HG03571 (cell line): Measurements from ENCODE around the gene PADI3.

Experiments used
- ATAC-seq: cut with Tn5 transposase; IDR thresholded peaks from one replicate; pipeline ENCODE4 v1.9.1; 2021; ENCODE audit not compliant: unreplicated experiment

Gene PADI3, protein sequence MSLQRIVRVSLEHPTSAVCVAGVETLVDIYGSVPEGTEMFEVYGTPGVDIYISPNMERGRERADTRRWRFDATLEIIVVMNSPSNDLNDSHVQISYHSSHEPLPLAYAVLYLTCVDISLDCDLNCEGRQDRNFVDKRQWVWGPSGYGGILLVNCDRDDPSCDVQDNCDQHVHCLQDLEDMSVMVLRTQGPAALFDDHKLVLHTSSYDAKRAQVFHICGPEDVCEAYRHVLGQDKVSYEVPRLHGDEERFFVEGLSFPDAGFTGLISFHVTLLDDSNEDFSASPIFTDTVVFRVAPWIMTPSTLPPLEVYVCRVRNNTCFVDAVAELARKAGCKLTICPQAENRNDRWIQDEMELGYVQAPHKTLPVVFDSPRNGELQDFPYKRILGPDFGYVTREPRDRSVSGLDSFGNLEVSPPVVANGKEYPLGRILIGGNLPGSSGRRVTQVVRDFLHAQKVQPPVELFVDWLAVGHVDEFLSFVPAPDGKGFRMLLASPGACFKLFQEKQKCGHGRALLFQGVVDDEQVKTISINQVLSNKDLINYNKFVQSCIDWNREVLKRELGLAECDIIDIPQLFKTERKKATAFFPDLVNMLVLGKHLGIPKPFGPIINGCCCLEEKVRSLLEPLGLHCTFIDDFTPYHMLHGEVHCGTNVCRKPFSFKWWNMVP

DNA sequence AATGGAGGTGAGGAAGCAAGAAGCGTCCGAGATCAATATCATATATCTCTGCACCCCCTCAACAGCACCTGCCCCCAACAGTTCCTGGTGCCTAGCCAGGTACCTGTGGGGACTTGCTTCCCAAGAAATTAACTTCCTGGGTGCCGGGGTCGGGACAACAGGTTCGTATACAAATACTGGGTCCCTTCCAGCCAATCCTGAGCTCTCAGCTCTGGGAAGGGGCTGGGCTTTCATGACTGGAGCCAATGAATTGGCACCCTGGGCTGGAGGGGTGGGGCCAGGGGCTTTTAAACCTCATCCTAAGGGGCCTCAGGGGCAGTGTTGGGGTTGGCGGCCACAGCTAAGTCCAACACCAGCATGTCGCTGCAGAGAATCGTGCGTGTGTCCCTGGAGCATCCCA is at the start of gene PADI3:
Gene PADI3 (plus strand): TSS at position 318 of the 400 bp plus-strand sequence. CDS start 40 bp downstream, at position 358.
- no peak for ATAC-seq

- ATAC-seq, result no peak
Observed at GRCh38 chr1:17199267-17200044, 49.4 kb upstream of the PADI3 start.

GRCh38 chr1:17200246-17200645 is 48.7 kb upstream of the PADI3 start:
- no peak for ATAC-seq

GRCh38 chr1:17200756-17201155 is 48.1 kb upstream of the PADI3 start:
- ATAC-seq, result no peak

- no peak for ATAC-seq
Observed at GRCh38 chr1:17201201-17202021, 47.5 kb upstream of the PADI3 start.

GRCh38 chr1:17204546-17205440 is 44.1 kb upstream of the PADI3 start, which contains the start of gene PADI1:
Gene PADI1, plus strand, starts transcription at chr1:17205128. Its CDS starts 90 bp downstream, at chr1:17205218.
- ATAC-seq, result no peak

GRCh38 chr1:17205652-17206051 is 43.2 kb upstream of the PADI3 start:
- no peak for ATAC-seq

GRCh38 chr1:17206196-17206595 is 42.7 kb upstream of the PADI3 start:
- no peak for ATAC-seq

DNA sequence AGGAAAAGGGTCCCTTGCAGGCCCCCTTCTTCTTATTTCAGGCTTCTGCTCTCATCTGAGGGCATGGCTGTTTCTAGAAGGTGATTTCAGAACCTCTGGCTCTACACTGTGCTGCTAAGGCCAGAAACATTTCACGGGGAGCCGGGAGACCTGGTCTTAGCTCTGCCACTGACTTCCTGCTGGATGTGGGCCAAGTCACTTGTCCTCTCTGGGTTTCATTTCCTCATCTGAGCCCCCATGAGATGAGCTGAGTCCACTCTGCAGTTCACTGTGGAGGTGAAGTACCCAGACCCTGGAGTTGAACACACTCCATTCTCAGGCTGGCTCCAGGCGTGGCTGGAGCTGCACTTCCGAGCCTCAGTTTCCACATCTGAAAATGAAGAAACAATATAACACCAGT is 41.9 kb upstream of the PADI3 start:
- peak; percentile 59 for ATAC-seq

DNA sequence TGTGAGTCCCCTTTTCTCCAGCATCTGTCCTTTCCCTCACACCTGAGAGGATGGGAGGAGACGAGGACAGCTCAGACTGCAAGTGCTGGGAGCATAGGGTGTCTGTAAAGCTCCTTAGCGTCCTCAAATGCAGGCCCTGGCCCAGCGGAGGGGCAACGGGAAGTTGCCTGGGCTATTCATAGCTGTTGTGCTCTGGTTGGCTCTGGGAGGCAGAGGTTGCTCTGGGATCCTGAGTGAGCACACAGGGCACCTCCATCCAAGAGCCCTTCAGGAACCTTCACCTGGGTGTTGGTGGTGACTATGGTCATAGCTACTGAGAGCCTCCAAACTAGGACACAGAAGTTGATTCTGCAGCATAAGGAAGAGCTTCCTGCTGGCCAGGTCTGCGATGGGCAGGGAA is 41.4 kb upstream of the PADI3 start:
- ATAC-seq, result no peak

- ATAC-seq, result no peak
Observed at GRCh38 chr1:17207966-17208418, 40.9 kb upstream of the PADI3 start.

GRCh38 chr1:17208546-17208945 is 40.4 kb upstream of the PADI3 start:
- ATAC-seq, result no peak

GRCh38 chr1:17209430-17209829 is 39.5 kb upstream of the PADI3 start:
- ATAC-seq, result no peak

DNA sequence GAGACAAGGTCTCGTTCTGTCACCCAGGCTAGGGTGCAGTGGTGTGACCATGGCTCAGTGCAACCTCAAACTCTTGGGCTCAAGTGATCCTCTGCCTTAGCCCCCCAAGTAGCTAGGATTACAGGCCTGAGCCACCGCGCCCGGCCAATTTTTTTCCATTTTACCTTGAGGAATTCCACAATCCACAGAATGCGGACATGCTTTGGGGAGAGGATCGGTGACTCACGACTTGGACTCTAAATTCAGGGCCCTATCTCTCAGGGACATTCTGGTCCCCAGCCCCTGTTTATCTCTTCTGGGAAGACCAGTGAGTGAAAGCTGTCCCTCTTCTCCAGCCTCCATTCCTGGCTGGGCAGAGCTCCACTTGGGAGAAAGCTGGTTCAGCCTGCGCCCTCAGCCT is 38.7 kb upstream of the PADI3 start:
- no peak for ATAC-seq

- no peak for ATAC-seq
Observed at GRCh38 chr1:17211377-17211776, 37.5 kb upstream of the PADI3 start.

DNA sequence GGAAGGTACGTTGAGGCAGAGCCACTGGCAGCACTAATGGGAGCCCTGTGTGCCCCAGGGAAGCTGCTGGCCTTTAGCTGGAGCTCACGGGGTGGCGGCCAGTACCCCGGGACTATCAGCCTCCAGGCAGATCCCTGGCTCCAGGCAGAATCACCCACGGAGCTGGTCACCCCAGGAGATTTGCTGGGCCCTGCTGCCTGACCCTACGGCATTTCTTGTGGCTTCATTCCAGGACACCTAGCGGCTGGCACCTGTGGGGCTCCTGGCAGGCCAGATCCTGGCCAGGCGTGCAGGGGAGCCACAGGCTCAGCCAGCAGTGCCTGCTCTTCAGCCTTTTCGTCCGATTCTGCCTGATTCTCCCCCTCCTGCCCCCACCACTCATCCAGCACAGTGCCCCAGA is 36.9 kb upstream of the PADI3 start:
- ATAC-seq, result no peak

GRCh38 chr1:17212487-17213121 is 36.3 kb upstream of the PADI3 start:
- ATAC-seq, result no peak

DNA sequence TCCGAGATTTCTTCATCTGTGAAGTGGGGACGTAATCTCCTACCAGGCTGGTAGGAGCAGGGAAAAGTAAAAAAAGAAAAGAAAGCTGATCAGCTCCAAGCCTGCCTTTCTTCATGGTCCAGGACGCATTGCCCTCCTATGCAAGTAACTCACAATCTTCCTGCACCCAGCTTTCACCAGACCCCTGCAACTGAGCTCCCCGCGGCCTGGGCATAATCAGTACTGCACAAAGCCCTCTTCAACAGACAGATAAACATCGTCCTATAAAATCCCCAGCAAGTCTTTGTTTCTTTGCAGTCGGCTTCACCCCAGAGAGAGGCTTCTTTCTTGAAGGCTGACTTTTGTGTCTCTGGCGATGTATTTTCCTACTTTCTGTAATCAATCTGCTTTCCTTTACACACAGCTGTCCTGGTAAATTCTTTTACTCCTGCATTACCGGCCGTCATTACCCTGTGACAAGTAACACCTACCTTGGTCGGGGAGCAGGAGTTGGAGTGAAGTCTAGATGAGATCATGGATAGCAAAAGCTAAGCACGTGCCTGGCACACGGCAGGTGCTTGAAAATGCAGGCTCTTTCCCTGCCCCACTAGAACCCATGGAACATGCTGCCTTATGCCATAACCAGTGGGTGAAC is 35.6 kb upstream of the PADI3 start:
- no peak for ATAC-seq

- ATAC-seq, result no peak
Observed at GRCh38 chr1:17213782-17214148, 35.1 kb upstream of the PADI3 start.
